ENCODE measurements around the gene TSPAN6.

- TF ChIP-seq POLR2AphosphoS5 (IDR thresholded peaks at IDR 0.05) = no peak
- TF ChIP-seq, protein P1, sequence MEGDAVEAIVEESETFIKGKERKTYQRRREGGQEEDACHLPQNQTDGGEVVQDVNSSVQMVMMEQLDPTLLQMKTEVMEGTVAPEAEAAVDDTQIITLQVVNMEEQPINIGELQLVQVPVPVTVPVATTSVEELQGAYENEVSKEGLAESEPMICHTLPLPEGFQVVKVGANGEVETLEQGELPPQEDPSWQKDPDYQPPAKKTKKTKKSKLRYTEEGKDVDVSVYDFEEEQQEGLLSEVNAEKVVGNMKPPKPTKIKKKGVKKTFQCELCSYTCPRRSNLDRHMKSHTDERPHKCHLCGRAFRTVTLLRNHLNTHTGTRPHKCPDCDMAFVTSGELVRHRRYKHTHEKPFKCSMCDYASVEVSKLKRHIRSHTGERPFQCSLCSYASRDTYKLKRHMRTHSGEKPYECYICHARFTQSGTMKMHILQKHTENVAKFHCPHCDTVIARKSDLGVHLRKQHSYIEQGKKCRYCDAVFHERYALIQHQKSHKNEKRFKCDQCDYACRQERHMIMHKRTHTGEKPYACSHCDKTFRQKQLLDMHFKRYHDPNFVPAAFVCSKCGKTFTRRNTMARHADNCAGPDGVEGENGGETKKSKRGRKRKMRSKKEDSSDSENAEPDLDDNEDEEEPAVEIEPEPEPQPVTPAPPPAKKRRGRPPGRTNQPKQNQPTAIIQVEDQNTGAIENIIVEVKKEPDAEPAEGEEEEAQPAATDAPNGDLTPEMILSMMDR (IDR thresholded peaks at IDR 0.05) = no peak
Measured at GRCh38 chrX:100650841-100651240, 14.2 kb upstream of the TSPAN6 start.
